AG04449 (cell line): ENCODE results near the gene DMTF1.
"Not testable (repeated sequence)": the region's sequence is repeated elsewhere in the genome, so short reads cannot be mapped to it uniquely, and the experiment has no call there.

Experiments
- CTCF ChIA-PET: fragments of 350-600 bp; formaldehyde crosslinking; extraction: SDS; loops from one replicate; lab custom pipeline; 2021; ENCODE audit warnings: antibody characterized with exemption; lab: Yijun Ruan, JAX
- POLR2A ChIA-PET: fragments of 400-600, 350-600 bp; formaldehyde crosslinking; extraction: SDS; loops from one replicate; lab custom pipeline; 2020; ENCODE audit warnings: antibody characterized with exemption, inconsistent platforms; lab: Yijun Ruan, JAX
- DNase-seq: peaks from one replicate; pipeline ENCODE4 v3.0.0-alpha.2; 2010; ENCODE audit warnings: low read depth, low spot score
- H3K4me3 ChIP-seq: 2 replicates; pipeline ENCODE4 v1.5.1; 2011; ENCODE audit warnings: low read depth, mild to moderate bottlenecking, control low read depth, low read length
- TF ChIP-seq, protein P1 (sequence below): IDR thresholded peaks from one replicate; pipeline ENCODE4 v1.5.1; 2011; ENCODE audit warnings: mild to moderate bottlenecking, moderate library complexity, low read length, control low read depth, inconsistent platforms; ENCODE audit not compliant: insufficient read depth; ENCODE audit errors: missing control alignments

Gene DMTF1

DNA sequence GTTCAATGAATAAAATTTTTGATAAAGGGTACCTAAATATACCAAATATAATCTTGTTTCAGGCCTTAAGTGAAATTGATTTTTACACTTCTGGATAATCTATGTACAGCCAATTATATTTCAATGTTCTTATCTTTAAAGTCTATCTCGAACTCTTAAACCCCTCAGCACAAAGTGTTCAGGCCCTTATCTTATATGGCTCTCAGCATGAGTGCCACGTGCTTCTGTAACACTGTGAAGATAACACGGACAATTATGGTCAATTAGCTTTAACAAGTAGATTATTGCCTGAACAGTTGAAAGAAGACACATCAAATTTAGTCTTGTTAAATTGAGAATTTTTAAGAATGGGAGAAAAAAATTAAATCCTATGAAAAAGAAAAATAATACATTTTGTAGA is 40.4 kb upstream of the DMTF1 start:
- H3K4me3 ChIP-seq: no peak overlapping the region
- POLR2A ChIA-PET: no interaction called here
- CTCF ChIA-PET: no interaction called here
- TF ChIP-seq, protein P1, sequence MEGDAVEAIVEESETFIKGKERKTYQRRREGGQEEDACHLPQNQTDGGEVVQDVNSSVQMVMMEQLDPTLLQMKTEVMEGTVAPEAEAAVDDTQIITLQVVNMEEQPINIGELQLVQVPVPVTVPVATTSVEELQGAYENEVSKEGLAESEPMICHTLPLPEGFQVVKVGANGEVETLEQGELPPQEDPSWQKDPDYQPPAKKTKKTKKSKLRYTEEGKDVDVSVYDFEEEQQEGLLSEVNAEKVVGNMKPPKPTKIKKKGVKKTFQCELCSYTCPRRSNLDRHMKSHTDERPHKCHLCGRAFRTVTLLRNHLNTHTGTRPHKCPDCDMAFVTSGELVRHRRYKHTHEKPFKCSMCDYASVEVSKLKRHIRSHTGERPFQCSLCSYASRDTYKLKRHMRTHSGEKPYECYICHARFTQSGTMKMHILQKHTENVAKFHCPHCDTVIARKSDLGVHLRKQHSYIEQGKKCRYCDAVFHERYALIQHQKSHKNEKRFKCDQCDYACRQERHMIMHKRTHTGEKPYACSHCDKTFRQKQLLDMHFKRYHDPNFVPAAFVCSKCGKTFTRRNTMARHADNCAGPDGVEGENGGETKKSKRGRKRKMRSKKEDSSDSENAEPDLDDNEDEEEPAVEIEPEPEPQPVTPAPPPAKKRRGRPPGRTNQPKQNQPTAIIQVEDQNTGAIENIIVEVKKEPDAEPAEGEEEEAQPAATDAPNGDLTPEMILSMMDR: no peak
- no peak for DNase-seq

DNA sequence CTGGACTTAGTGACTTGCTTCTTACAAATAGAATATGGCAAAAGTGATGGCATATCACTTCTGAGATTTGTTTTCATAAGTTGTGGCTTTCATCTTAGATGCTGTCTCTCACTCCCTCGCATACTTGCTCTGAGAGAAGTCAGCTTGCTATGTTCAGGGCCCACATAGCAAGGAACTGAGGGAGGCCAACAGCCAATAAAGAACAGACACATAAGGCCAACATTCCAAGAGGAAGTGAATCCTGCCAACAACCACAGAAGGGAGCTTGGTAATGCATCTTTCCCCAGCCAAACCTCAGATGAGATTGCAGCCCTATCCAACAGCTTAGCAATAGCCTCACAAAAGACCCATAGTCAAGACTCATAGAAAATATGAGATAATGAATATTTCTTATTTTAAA is 39.2 kb upstream of the DMTF1 start:
- POLR2A ChIA-PET: no interaction called here
- CTCF ChIA-PET: no interaction called here
- TF ChIP-seq, protein P1: no peak
- no peak for DNase-seq
- H3K4me3 ChIP-seq: no peak overlapping the region

DNA sequence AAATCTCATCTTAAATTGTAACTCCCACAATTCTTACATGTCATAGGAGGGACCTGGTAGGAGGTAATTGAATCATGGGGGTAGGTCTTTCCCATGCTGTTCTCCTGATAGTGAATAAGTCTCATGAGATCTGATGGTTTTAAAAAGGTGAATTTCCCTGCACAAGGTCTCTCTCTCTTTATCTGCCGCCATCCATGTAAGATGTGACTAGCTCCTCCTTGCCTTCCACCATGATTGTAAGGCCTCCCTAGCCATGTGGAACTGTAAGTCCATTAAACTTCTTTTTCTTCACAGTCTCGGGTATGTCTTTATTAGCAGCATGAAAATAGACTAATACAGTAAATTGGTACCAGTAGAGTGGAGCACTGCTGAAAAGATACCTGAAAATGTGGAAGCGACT is 38.3 kb upstream of the DMTF1 start:
- DNase-seq, POLR2A ChIA-PET, CTCF ChIA-PET, H3K4me3 ChIP-seq: not testable (repeated sequence)

DNA sequence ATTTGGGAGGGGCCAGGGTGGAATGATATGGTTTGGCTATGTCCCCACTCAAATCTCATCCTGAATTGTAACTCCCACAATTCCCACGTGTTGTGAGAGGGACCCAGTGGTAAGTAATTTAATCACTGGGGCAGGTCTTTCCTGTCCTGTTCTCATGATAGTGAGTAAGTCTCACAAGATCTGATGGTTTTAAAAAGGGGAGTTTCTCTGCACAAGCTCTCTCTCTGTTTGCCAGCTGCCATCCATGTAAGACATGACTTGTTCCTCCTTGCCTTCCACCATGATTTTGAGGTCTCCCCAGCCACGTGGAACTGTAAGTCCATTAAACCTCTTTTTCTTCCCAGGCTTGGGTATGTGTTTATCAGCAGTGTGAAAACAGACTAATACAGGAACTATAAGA is 36.5 kb upstream of the DMTF1 start:
- POLR2A ChIA-PET, DNase-seq, CTCF ChIA-PET, H3K4me3 ChIP-seq: not testable (repeated sequence)

DNA sequence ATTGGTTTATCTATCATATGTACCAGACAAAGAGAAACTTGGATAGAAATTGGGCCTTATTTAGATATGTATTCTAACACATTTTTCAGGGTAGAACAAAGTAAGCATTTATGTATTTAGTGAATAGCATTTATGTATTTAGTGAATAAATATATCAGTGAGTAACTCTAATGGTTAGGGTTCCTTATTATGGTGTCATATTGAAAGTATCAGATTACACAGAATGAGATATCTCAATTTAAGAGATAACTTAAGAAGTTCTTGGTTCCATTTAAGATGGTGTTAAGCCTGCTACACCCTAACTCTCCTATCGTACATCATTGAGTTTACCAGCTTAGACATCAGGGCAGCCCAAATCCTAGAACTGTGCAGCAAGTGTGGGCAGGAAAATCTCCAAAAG is 35.9 kb upstream of the DMTF1 start:
- H3K4me3 ChIP-seq: no peak overlapping the region
- TF ChIP-seq, protein P1: no peak
- DNase-seq: no peak
- ChIA-PET POLR2A (no interaction called here), CTCF (no interaction called here)

DNA sequence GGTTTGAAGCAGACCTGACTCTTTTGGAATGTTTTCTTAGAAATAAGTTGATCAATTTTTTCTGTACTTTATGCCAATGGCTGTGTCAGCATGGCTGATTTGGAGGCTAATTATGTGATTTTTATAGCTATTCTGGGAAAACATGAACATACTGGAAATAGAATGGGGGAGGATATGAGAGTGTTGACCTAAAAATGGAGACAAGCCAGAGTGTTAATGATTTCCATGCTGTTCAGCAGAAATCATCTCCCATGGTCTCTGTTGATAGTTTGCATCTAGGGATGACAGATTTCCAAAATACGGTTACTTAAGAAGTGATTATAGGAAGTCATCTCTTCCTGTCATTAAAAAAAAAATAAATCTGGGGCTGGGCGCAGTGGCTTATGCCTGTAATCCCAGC is 32.7 kb upstream of the DMTF1 start:
- no peak overlapping the region for H3K4me3 ChIP-seq
- ChIA-PET CTCF (no interaction called here), POLR2A (no interaction called here)
- no peak for DNase-seq
- TF ChIP-seq, protein P1: no peak

DNA sequence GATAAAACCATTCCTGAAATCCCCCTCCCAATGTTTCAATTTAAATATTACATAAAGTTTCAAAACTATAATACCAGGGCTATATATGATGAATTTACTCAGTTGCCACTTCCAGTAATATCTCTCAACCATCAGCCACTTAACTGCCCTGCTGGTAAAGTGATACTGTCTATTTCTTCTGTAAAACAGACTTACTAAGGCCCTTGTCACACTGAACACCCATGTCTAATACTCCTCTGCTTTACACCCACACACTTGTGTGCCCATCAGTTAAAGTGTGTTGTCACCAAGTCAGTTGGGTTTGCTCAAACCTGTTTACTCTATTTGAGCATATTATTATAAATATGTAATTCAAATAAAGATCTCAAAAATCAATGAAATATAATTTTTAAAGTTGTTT is 29.1 kb upstream of the DMTF1 start:
- DNase-seq: no peak
- POLR2A ChIA-PET: no interaction called here
- CTCF ChIA-PET: no interaction called here
- no peak overlapping the region for H3K4me3 ChIP-seq
- TF ChIP-seq, protein P1: no peak
